Measurements from ENCODE around the gene MAPK8IP2.
"Not testable (repeated sequence)": the region's sequence is repeated elsewhere in the genome, so short reads cannot be mapped to it uniquely, and the experiment has no call there.

Gene MAPK8IP2

DNA sequence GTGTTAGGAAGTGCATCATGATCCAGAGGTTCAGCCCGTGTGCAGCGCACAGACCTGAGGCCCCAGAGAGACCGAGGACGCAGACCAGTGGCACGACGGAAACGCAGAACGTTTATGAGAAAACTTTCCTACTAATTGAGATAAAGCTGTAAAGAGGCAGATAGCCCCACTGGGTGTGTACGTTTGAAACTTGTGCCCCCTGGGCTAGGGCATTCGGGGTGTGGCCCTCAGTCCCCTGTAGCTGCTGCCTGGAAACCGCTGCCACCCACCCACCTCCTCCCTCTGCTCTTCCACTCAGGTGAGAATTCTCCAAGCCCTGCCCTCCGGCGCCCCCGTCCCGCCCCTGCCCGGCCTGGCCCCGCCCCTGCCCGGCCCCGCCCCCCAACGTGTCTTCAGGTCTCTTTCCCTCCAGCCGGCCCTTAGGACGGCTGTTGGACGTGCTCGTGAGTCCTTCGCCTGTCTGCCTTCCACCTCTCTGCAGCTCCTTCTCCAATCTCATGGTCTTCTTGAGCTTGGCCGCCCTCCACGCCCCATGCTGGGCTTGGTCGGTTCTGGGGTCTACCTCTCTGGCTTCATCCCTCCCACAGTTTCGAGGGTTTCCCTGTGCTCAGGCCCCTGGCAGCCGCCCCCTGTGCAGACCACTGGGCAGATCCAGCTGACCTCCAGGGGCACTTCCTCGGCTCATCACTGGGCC lies 12.1 kb downstream of the MAPK8IP2 start:
- DNase-seq (ENCODE audit: low read depth, low spot score), result no peak

DNA sequence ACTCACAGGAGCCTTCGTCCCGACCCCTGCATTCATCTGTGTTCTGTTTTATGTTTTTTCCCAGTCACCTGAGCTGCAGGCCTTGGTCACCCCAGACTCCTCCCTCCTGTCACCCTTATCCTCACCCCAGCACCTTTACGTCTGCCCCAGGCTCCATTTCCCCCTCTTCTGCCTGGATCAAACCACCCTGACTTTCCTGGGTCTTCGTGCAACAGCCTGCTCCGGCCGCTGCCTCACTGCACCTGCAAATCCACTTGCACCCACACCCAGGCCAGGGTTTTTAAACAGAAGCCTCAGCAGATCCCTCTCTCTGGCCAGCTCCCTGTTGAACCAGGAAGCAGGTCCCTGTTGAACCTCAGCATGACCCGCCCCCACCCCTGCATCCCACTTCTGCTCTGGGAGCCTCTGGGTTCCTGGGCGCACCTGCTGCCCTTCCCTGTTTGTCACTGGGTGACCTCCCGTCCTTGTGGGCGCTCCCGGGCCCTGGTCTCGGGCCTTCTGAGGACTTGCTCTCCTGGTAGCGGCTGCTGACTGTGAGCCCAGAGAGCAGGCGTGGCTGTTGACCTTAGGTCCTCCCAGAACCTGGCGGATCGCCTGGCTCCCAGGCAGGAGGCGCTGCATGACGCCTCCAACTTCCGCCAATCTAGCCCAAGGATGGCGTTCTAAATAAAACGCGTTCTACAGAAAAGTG lies 12.8 kb downstream of the MAPK8IP2 start:
- DNase-seq (ENCODE audit: low read depth, low spot score), result no peak

DNA sequence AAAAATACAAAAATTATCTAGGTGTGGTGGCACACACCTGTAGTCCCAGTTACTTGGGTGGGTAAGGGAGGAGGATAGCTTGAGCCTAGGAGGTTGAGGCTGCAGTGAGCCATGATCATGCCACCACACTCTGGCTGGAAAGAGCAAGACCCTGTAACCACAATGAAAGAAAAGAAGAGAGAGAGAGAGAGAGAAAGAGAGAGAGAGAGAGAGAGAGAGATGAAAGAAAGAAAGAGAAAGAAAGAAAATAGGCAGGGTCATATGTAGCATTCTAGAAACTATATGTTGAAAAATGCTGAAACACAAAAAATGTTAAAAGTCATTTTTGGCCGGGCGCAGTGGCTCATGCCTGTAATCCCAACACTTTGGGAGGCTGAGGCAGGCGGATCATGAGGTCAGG lies 13.7 kb downstream of the MAPK8IP2 start:
- not testable (repeated sequence) for DNase-seq (ENCODE audit: low read depth, low spot score)

DNA sequence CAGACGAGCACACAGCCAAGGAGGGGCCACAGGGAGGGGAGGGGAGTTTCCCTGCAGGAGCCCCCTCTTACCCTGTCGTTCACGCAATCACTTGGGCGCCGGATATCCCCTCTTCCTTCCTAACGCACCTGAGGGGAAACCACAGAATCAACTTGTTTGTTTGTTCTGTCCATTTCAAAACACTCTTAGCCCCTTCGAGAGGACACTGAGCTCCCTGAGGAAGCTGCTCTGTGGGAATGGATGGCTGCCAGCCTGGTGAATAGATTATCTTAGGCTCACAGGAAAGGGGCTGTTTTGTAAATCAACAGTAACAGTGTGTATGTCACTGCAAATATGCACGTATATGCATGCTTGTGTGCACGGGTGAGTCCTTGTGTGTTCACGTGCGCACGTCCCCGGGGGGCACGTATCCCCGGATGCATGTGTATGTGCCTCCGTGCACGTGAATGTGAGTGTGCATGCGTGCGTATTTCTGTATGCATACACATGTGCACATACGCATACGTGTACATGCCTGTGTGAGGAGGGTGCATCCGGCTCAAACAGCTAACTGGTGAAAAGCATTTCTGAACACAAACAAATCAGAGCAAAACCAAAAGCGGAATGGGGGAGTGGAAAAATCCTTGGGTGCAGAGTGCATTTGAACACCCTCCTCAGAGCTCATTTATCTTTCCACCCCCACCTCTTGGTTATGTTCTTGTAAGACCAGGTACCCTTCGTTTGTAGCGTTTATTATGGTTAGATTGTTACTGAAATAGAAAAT lies 20.2 kb downstream of the MAPK8IP2 start:
- peak; percentile 84 for DNase-seq (ENCODE audit: low read depth, low spot score)

DNA sequence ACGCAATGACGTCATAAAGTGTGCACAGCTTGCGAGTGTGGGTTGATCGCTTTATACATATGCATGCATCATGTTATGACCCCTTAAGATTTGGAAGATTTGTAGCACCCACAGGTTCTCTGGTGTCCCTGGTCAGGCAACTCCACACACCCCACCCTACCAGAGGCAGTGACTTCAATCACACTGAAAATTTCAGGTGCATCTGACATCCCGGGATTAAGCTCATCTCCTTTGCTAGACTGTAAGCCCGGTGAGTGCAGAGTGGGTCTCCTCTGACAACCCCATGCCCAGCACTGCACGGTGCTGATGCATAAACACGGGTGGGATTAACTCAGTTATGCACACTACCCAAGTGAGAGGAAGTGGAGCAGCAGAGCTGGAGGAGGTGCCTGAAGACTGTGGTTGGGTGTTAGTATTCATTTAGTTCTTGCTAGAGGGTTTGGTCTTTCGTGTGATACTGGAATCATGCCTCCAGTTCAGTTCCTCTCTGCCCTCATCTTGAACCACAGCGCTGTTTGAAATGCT lies 20.8 kb downstream of the MAPK8IP2 start:
- no peak for DNase-seq (ENCODE audit: low read depth, low spot score)

DNA sequence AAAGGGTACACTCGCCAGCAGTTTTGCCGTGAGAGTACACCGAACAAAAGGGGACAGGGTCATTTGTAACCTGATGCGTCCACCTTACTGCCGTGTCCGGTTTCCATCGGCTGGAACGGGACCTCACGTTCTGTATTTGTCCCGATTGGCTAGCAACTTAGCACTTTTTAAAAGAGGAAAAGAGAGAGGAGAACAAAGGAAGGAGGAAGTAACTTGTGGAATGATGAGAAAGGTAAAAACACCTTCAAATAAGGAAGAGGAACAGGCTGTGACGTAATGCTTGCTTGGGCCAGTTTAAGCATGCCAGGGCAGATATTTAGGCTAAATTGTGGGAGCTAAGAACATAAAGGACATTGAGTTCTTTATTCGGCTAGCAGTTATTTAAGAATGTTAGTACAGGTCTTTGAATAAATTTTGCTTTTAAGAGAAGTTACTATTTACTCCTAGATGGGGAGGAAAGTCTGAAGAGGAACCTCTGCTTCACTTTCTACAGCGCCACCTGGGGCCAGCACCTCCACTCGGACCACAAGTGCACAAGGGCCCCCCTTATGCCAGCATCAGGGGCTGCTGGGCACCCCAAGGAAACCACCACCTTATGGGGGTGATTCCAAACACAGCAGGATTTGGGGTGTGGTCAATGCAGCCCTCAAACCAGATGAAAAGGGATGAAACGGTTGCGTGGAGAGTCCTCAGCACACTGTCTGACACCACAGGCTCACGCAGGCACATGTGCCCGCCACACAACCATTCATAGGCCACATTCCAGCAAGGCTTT lies 21.5 kb downstream of the MAPK8IP2 start:
- no peak for DNase-seq (ENCODE audit: low read depth, low spot score)

DNA sequence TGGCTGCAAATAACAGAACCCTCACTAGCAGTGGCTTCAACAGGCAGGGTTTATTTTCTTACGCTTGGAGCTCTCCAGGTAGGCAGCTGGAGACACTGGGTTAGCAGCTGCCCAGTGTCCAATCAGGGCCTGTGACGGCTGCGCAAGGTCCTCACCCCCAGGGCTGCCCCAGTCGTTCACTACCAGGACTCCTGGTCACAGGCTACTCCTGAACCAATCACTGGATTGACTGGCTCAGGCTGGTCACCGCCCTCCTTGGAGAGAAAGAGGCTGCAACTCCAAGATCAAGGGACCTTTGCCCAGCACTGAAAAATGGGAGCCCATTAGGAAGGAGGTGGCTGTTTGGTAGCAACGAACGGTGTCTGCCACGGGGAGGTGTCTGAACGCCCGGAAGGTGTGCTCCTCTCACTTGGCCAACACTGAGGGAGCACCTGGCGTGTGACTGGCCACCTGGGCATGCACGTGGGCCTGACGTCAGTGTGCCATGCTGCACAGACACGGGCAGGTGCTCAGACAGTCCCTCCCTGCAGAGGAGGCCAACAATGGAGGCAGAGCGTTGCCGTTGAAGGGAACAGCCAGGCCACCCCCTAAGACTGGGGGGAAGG lies 22.2 kb downstream of the MAPK8IP2 start:
- DNase-seq (ENCODE audit: low read depth, low spot score), result peak; percentile 53

DNA sequence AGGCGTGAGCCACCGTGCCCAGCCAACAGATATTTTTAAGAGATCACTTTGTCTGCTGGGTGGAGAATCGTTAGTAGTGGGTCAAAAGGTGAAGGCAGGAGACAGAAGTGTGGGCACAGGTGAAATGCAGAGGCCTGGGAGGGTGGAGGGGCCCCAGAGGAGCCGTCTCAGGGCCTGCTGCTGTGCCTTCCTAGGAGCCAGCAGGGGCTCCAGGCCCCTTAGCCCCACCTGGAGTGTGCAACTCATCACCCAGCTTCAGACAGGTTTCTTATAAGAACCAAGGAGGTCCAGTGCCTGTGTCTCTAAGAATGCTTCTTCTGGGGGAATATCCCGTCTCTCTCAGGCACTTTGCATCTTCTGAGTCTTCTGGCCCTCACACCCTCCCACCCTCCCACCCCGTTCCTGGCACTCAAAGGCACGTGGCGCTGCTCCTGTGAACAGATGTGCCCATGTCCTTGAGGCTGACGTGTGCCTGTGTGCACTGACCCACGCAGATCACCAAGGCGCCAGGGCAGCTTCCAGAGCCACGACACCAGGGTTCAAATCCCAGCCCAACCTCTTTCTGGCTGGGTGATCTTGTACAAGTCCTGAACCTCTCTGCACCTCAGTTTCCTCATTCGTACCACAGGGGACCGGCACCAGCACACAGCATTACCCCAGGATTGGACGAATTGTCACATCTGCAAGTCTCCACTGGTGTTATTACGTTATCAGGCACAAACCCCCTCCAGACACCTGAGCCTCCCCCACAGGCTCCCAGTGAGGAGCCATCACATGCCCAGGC lies 23.9 kb downstream of the MAPK8IP2 start:
- no peak for DNase-seq (ENCODE audit: low read depth, low spot score)

DNA sequence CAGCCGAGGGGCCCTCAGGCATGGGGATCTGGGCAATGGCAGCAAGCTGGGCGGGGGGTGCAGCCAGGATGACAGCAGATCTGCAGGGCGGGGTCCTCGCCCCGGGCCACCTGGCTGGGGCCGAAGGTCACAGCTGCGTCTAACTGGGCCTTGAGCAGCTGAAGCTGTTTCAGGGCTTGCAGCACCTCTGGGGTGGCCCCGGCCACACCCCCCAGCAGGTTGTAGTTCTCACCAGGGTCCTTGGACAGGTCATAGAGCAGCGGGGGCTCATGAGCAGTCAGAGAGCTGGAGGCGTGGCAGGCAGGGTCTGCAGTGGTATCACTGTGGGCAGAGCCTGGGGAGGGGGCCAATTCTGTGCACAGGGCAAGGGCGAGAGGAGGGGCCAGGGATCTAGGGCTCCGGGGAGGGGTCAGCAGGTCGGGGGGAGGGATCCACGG lies 24.6 kb downstream of the MAPK8IP2 start:
- no peak for DNase-seq (ENCODE audit: low read depth, low spot score)

DNA sequence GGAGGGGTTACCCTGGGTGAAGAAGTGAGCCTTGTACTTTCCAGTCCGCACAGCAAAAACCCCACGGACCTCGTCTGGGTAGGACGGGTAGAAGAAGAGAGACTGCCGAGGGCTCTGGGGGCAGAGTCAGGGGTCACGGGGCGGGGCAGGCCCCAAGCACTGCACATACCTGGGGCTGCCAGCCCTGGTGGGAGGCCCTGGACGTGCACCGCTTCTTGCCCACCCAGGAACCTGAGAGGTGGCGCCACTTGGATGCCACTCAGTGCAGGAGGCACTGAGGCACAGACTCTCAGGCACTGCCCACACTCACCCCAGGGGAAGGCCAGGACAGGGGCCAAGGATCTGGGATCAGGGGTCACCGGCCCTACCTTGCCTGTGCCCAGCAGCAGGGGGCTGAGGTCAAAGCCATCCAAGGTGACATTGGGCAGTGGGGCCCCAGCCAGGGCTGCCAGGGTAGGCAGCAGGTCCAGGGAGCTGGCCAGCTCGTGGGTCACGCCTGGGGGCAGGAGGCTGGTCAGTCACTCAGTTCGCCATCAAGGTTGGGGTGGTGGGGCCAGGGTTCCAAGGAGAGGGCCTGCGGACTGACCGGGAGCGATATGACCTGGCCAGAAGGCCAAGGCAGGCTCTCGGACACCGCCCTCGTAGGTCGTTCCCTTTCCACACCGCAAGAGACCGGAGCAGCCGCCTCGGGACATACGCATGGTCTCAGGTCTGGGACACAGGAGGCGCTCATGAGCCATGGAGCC lies 25.1 kb downstream of the MAPK8IP2 start:
- no peak for DNase-seq (ENCODE audit: low read depth, low spot score)

DNA sequence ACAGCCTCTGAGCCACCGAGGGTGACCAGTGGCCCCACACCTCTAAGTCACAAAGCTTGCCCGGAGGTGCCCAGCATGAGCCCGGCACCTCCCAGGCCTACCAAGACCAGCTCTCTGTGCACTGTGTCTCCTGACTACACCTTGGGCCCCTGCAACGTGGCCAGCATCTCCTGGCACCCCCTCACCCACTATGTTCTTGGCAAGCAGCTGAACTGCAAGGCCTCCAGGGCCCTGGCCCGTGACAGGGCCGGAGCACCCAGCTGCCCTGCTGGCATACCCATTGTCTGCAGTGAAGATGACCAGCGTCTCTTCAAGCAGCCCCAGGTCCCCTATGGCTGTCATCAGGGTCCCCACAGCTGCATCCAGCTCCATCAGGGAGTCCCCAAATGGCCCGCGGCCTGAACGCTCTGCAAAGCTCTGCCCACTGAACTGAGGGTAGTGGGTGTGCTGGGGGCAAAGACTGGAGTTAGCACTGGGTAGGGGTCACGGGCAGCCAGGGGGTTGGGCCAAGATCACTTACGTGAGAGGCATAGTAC lies 25.8 kb downstream of the MAPK8IP2 start:
- DNase-seq (ENCODE audit: low read depth, low spot score), result no peak

DNA sequence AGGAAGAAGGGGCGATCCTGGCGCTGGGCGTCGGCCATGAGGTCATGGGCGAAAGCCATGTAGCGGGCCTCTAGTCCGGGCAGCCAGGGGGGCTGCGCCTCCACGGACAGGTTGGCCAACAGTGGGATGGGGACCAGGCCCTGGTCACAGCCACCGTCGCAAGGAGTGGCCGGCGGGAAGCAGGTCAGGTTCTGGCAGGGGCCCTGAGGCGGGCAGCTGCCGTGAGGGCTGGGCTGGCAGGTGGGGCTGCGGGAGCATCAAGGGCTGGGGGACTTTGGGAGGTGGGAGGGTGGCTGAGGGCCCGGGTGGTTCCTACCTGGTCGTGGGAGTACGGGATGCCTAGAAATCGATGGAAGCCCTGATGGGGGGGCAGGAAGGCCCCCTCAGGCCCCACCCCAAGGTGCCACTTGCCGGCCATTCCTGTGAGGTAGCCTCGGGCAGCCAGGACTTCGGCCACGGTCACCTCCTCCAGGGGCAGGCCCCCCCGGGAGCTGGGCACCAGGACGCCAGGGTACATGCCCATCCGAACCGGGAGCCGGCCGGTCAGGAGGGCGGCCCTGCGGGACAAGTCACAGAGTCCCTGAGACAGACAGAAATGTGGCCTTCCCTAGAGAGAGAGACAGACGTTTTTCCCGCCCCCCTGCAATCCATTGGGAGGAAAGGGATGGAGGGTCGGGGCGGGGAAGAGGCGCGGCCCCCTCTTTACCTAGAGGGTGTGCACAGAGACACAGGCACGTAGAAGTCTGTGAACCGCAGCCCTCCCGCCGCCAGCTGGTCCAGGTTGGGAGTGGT lies 26.5 kb downstream of the MAPK8IP2 start:
- no peak for DNase-seq (ENCODE audit: low read depth, low spot score)

DNA sequence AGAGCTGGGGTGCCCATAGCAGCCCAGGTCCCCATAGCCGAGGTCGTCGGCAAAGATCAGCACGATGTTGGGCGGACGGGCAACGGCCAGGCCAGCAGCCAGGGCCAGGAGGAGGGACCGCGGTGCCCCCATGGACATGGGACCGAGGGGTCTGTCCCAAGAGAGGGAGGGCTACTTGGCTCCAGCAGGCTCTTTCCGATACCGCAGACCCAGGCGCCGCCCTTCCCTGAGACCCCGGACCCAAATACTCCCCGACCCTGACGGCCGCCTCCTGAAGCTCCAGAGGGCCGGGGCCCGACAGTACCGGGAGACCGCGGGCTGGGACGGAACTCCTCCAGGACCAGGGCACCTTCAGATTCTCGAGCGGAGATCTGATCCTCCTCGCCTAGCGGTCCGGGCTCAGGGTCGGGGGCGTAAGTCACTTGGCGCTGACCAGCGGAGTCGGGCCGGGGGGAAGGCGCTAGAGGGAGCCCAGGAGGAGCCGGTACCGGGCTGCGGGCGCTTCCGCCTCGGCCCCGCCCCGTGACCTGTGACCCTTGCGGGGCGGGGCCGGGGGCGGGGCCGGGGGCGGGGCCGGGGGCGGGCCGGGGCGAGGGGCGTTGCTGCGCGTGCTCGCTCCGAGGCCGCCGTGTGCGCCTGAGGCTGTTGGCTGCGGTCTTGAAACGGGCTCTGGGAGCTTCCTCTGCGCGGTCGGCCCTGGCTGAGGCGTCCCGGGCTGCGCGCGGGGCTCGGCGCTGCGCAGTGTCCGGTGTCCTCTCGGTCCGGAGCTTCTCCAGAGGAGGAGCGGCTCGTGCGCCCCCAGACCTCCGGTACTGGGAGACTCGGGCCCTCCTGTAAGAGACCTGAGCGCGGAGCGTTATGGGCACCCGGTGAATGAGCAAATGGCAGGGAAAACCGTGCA lies 27.3 kb downstream of the MAPK8IP2 start, which contains the start of gene ARSA:
TSS of gene ARSA (minus strand) at position 511 of the 901 bp plus-strand sequence. CDS start at position 138, 373 bp downstream.
- DNase-seq (ENCODE audit: low read depth, low spot score), result peak; percentile 86

DNA sequence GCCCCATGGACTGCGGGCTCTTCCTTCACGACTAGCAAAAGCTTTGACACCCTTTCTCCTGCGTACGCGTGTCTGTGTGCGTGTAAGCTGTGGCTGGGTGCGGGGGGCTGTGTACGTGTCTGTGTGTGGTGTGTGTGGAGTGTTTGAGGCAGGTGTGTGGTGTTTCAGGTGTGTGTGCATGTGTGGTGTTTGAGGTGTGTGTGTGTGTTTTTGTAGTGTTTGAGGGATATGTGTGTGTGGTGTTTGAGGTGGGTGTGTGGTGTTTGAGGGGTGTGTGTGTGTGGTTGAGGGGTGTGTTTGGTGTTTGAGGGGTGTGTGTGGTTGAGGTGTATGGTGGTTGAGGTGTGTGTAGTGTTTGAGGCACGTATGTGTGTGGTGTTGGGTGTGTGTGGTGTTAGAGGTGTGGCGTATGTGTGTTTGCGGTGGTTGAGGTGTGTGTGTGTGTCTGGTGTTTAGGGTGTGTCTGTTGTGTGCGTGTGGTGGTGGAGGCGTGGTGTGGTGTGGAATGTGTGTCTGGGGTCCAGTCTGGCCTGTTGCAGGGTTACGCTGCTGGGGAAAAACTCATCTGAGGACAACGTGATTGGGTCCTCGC lies 28.0 kb downstream of the MAPK8IP2 start:
- DNase-seq (ENCODE audit: low read depth, low spot score), result no peak

DNA sequence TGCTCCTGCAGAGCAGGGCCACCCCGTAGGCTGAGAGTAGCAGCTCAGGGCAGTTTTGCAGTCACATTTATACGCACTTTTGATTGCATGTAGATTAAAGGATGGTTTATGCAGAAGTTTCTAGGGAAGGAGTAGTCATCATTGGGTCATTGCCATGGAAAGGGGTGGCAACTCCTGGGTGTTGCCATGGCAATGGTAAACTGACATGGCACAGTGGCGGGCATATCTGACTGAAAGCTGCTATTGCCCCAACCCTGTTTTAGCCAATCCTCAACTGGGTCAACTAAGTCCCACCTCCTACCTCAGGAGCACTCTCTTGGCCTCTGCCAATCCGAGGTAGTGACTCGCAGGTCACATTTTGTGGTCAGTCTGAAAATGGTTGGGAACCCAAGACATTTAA lies 29.8 kb downstream of the MAPK8IP2 start:
- no peak for DNase-seq (ENCODE audit: low read depth, low spot score)

DNA sequence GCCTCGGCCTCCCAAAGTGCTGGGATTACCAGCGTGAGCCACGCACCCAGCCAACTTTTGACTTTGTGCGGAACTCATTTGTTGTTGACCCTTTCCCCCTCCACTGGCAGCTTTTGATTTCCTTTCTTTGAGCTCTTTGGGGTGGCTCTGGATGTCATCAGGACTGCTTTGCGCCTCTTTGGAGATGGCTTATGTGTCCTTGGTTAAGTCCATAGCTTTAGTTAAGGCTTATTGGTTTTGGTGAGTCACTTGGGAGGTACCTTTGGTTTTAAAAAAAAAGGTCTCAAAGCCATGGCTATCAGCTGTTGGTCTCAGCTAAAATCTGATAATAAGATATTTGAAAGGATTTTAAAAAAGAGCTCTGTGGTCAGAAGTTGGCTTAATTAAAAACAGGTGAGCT lies 32.5 kb downstream of the MAPK8IP2 start:
- no peak for DNase-seq (ENCODE audit: low read depth, low spot score)

DNA sequence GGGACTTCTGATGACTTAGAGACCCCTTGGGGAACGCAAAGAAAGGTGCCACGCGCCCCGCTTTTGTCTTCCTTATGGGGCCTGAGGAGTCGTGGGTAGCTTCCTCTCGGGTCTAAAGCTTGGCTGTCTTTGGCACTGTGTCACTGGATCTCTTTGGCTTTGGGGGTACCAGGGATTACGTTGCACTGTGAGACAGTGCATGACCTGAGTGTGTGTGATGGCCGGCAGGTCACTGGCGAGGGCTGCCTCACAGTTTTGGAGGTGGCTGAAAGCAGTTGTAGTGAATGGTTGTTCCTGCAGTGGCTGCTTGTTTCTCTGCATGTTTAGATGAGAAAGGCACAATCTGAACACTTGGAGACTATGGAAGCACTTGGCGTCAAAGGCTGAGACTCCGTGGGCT lies 33.2 kb downstream of the MAPK8IP2 start:
- no peak for DNase-seq (ENCODE audit: low read depth, low spot score)
